Activated gamma-delta T cell treated with anti-CD3 and anti-CD28 coated beads, Interleukin-2, amount 50 U/mL, for 16 hours (primary cell): ENCODE data around the gene DNMBP.

Experiments
- DNase-seq: peaks from one replicate; pipeline ENCODE4 v3.0.0-alpha.2; 2020; ENCODE audit warnings: low read depth

The DNMBP gene, protein sequence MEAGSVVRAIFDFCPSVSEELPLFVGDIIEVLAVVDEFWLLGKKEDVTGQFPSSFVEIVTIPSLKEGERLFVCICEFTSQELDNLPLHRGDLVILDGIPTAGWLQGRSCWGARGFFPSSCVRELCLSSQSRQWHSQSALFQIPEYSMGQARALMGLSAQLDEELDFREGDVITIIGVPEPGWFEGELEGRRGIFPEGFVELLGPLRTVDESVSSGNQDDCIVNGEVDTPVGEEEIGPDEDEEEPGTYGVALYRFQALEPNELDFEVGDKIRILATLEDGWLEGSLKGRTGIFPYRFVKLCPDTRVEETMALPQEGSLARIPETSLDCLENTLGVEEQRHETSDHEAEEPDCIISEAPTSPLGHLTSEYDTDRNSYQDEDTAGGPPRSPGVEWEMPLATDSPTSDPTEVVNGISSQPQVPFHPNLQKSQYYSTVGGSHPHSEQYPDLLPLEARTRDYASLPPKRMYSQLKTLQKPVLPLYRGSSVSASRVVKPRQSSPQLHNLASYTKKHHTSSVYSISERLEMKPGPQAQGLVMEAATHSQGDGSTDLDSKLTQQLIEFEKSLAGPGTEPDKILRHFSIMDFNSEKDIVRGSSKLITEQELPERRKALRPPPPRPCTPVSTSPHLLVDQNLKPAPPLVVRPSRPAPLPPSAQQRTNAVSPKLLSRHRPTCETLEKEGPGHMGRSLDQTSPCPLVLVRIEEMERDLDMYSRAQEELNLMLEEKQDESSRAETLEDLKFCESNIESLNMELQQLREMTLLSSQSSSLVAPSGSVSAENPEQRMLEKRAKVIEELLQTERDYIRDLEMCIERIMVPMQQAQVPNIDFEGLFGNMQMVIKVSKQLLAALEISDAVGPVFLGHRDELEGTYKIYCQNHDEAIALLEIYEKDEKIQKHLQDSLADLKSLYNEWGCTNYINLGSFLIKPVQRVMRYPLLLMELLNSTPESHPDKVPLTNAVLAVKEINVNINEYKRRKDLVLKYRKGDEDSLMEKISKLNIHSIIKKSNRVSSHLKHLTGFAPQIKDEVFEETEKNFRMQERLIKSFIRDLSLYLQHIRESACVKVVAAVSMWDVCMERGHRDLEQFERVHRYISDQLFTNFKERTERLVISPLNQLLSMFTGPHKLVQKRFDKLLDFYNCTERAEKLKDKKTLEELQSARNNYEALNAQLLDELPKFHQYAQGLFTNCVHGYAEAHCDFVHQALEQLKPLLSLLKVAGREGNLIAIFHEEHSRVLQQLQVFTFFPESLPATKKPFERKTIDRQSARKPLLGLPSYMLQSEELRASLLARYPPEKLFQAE (N-terminal part only)

DNA sequence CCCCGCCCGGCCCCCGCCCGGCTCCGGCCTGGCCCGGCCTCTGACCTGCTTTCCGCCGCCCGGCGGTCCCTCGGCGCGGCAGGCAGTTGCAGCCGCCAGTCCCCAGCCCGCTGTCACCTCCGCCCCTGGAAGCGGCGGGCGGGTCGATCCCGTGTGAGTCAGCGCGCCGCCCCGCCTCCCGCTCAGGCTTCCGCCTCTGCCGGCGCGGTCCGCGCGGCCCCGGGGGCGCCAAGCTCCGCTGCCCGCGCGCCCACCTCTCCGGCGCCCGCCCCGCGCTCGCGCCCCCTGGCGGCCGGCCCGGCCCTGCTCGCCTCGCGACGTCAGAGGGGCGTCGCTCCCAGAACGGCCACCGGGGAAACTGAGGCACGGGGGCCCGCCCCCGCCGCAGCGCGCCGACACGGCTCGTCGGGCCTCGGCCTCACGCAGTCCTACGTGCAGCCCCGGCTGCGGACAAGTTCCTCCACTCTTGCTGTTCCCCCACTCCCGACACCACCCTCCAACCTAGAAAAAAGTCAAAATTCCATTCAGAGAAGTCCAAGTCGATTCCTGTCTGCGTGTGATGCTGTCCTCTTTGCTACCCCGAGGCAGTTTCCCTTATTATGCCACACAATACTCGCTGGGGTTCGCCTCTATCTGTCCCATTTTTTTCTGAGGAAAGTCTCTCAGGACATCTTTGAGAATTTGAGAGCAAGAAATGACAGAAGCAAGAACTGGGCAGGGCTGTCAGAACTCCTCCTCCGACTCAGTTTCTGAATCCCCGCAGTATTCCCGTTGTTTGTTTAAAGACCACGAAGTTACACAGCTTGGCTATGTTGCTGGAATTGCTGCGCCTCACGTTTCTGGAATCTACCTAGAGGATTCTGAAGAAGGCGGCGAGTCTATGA lies at the start of gene DNMBP:
TSS of gene DNMBP (minus strand) at position 155 of the 884 bp plus-strand sequence. CDS start 37,823 bp downstream, outside the sequence.
- peak; percentile 76 for DNase-seq

DNA sequence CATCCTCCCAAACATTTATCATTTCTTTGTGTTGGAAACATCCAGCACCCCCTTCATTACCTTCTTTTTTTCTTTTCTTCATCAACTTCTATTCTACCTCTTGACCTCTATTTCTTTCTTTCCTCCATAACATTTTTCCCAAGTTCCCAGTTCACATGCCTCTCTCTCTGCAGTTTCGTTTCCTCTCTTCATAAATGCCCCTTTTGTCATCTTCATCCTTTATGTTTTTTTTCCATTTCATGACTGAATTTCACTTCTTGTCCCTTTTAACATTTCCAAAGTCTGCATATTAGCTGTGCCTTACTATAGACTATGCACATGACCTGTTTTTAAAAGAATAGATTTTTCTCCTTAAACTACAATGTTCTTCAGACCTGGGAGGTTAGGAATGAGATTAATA lies 48.2 kb upstream of the DNMBP start:
- DNase-seq = no peak

DNA sequence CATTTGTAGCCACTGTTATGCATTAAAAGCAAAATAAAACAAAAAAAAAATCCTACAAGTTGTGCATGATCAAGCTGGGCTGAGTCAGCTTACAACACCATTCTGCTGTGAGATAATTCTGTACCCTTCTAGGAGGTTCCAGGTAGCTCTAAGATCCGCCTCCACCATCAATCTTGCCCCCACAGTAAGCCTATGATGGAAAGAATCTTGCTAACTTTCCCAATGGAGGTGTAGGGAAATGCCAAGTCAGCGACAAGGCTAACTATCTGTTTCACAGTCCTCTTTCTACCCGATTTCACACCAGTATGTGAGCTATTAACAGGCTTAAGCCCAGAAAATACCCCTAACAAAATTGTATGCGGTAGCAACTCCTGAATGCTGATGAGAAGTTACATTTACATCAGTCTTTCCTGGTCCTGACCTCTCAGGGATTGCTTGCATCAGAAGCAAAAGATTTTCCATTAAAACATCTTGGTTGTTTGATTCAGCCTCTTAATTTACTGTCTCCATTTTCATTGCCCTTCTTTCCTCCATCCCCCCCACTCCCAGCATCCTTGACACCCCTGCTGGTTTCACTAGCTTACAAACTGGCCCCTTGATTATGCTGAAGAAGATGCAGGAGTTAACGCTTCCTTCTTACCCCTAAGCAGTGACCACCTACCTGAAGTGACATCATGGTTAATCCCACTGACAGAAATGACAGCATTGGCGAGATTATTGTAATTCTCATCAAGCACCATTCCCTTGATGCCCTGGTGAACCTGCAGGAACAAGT lies 44.1 kb upstream of the DNMBP start:
- DNase-seq = no peak

DNA sequence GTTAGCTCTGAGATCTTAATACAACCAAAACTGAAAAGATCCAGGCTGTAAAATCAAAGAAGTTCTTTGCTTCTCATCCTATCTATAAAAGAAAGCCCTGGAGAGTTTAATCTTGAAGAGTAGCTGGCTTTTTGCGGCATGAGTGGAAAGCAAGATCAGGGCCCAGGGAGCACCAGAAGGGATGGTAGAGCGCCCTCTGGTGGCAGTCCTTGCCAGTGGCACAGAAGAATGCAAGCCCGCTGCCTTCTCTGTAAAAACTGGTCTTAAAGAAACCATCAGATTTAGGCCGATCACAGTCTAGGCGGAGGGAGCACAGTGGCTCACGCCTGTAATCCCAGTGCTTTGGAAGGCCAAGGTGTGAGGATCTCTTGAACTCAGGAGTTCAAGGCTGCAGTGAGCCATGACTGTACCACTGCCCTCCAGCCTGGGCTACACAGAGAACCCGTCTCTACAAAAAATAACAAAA lies 36.3 kb upstream of the DNMBP start:
- DNase-seq = peak; percentile 68

DNA sequence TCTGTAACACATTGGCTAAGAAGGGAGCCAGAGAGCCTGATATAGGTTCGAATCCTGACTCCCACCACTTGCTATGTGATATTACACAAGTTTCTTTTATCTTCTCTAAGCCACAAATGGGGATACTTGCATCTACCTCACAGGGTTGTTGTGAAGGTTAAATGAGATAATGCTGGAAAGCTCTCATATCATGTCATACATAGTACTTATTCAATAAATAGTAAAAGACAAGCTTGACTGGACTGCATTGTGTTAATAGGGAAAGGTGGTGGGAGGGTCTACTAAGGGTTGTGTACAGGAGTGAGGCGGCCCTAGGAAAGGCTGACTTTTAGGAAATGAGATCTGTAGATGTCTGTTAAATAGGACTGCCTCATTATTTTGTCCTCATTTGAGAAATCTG lies 35.8 kb upstream of the DNMBP start:
- DNase-seq = no peak

DNA sequence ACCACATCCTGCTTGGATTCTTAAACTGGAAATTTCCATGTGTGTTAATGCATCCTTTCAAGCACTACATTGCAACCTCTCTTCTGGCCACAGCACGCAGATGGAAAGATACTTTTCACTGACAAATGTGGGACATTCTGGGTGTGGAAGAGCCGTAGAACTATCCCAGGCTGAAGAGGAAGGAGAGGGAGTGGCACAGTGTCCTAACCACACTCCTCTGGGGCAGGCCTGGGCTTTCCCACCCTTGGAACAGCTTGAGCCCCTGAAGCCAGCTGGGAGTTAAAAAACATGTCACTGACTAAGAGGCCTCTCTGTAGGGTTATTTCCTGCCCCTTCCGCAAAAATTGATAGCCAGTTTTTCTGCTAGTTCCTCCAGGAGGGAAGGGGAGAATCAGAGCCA lies 34.0 kb upstream of the DNMBP start:
- DNase-seq = no peak

DNA sequence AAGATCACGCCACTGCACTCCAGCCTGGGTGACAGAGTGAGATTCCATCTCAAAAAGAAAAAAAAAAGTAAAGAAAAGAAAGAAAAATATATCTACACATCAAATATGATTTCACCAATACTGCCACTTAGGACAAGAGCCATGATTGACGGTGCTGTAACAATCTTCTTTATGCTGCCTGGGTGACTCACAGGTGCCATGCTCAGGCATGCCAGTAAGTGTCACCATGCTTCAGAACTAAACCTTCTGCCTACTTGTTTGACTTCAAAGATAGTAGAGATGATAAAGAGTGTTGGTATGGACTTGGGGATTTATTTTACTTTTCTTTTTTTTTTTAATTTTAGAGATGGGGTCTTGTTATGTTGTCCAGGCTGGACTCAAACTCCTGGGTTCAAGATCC lies 33.6 kb upstream of the DNMBP start:
- DNase-seq = no peak

DNA sequence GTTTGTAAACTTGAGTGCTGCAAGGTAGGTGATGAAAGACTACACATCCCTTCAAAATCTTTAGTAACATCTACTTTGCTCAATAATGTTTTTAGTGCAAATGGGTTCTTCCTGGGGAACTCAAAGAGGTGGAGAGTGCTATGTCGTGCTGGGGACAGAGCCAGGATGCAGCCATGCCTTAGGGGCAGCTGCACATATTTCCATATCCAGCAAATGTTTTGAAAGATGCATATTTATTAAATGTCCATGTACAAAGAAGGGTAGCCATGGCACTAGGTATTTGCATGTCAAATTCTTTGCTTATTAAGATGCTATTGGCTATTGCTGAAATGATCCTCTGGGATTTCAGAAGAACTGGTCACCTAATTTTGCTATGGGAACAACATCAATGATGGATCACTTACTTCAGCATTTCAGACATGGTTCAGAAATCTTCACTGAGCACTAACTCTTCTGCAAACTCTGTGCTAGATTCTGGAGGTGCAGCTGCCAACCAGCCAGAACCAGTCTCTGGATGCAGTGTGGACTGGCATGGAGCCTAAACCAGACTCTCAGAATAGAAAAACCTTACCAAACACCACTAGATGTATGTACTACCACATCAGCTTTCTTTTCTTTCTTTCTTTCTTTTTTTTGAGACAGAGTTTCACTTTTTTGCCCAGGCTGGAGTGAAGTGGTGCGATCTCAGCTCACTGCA lies 31.7 kb upstream of the DNMBP start:
- DNase-seq = no peak

DNA sequence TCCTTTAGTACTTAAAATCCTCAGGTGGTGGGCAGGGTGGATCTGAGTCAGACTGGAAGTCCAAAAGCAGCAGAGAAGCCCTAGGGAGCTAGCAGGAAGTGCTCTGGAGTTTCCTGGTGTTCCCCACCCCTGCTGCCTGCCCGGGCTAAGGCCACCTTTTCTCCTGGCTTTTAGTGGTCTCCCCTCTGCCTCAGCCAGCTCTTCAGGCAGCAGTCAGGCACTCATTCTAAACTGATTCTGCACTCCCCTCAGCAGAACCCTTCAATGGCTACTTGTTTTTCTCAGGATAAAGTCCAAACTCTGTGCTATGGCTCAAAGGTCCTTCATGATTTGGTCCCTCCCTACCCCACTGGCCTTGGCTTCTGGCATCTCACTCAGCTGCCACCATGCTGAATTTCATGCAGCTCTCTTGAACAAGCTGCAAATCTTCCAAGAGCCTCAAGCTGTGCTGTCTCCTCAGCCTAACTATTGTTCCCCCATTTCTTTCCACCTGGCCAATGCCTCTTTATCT lies 28.9 kb upstream of the DNMBP start:
- DNase-seq = no peak

DNA sequence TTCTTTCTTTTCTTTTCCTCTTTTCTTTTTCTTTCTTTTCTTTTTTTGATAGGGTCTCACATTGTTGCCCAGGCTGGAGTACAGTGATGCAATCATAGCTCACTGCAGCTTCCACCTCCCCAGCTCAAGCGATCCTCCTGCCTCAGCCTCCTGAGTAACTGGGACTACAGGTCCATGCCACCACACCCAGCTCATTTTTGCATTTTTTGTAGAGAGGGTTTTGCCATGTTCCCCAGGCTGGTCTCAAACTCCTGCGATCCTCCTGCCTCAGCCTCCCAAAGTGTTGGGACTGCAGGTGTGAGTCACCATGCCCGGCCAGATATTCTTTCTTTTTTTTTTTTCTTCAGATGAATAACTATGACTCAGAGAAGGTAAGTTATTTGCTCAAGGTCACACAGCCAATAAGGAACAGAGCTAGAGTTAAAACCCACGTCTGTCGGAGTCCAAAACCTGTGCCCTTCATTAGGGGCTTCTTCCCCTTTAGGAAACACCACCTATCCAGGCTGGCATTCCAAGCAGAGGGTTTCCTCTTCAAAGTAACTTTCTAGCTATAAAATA lies 28.1 kb upstream of the DNMBP start:
- DNase-seq = no peak

DNA sequence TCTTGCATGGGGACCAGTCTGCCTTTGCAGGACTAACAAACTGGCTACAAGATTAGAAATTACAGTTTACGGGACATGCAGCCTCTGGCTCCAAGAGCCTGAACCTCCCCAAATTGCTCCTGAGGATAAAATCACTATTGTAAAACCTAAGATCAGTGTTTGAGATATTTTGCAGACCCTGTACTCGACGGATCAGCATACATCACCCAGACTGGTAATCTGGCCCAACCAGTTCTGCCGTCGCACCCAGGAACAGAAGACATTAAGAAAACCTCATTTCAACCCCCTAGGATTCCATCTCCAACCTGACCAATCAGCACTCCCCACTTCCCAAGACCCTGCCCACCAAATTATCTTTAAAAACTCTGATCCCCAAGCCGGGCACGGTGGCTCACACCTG lies 27.1 kb upstream of the DNMBP start:
- no peak for DNase-seq

DNA sequence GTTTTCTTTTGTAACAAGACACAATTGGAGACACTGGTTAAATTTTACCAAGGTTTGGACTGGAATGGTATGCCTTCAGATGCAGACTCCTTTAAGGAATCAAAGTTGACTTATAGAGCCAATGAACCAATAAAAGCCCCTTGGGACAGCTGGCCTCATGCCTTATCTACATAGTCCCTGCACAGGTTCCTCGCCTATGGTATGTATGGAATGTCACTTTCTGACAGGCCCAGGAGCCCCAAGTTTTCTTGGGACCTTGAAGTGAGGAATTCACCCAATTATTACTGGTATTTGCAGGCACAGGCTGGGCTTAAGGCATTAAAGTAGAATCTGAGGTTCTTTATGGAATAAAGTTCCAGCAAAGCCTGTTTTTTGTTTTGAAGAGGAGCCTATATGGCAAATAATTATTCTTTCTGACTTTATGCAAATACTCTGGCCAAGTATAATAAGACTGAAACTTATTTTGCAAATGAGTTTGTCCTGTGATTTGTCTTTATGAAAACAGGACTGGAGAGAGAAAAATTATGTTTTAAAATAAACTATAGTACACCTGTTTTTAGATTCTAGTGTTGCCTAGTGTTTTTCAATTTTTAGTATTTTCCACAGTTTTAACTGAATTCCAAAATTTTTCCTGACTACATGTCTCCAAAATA lies 24.1 kb upstream of the DNMBP start:
- no peak for DNase-seq

DNA sequence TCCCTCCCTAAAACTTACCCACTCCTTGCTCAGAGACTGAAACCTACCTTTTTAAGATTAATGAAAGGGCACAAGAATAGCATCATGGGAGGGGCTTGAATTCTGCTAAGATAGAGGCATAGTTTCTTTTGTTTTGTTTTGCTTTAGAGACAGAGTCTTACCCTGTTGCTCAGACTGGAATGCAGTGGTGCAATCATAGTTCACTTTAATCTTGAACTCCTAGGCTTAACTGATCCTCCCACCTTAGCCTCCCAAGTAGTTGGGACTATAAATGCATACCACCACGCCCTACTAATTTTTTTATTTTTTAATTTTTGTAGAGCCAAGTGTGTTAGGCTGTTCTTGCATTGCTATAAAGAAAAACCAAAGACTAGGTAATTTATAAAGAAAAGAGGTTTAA lies 17.7 kb upstream of the DNMBP start:
- no peak for DNase-seq

DNA sequence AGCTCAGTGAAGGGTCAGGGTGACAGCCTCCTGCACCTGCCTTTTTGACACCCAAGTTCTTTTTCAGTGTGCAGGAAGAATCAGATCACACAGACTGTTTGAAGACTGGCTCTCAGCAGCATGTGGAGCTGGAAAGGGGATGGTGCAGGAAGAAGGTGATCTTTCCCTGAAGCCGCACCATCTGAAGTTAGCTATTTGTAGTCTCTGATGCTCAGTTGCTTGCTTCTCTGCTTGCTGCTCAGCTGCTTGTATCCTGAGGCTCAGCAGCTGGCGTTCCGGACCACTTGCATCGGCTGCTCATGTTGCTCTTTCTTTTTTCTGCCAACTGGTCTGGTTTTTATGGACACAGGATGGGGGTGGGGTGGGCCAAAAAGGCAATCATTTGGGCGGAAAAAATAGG lies 15.8 kb upstream of the DNMBP start:
- no peak for DNase-seq

DNA sequence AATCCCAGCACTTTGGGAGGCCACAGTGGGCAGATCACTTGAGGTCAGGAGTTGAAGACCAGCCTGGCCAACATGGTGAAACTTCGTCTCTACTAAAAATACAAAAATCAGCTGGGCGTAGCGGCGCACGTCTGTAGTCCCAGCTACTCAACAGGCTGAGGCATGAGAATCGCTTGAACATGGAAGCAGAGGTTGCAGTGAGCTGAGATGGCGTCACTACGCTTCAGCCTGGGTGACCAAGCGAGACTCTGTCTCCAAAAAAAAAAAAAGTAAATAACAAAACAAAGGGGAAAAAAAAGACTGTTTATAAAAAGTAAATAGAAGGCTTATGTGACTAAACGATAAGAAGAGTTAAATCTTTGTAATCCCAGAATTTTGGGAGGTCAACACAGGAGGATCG lies 15.0 kb upstream of the DNMBP start:
- DNase-seq = no peak

DNA sequence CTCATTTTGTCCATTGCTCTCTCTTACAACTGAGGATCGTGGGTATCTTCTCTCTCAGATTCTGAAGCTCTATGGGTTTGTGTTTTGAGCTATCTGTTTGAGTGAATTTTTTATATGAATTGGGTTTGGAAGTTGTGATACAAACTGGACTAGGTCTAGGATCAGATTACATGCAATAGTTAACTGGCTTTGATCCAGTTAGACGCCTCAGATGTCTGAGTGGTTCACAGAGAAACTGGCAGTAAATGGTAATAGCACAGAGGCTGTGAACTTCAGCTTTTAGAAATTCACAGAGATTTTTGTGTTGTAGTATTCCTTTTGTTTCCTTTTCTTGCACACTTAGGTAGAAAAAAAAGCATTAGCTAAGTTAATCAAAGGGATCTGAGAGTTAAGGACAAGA lies 12.7 kb upstream of the DNMBP start:
- DNase-seq = no peak

DNA sequence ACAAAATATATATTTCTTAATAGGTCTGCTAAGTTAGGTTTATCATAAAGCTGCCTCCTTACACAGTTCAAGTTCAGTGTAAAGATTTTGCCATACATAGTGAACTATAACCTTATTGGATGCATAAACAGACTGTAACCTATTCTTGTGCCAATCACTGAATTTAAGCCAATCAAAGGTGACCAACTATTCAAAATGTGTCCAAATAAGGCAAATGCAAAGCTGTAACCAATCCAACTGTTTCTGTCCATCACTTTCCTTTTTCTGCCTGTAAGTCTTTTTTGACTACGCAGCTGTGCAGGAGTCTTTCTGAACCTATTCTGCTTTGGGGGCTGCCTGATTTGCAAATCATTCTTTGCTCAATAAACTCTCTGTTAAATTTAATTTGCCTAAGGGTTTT lies 11.6 kb upstream of the DNMBP start:
- DNase-seq = no peak

DNA sequence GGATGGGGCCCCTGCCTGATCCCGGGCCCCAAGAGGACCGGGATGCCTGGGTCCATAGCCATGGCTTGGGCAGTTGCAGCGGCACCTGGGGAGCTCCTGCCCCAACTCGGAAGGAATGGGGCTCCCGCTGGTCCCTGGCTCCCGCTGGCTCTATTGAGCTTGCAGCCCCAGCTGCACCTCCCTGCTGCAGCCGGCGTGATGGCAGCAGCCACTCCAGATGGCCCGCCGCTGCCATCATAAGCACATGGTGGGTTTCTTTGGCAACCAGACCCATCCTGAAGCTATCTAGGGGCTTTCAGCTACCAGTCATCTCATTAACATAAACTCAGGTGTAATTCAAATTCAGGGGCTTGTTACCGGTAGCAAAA lies 11.1 kb upstream of the DNMBP start:
- DNase-seq = no peak
